C4-2B (cell line): Measurements from ENCODE around the gene SORCS2.

Experiments
- CTCF ChIP-seq: fragments of 450-650 bp; conservative IDR thresholded peaks from 2 replicates; pipeline ENCODE4 v1.5.1; 2017; ENCODE audit warnings: mild to moderate bottlenecking
- ZFX ChIP-seq: fragments of 450-650 bp; IDR thresholded peaks from 2 replicates; pipeline ENCODE4 v1.6.1; 2017

- no peak for TF ChIP-seq CTCF
- TF ChIP-seq ZFX, result no peak
Measured at GRCh38 chr4:7649741-7650531, 457.6 kb downstream of the SORCS2 start.
